ENCODE results near the gene ZFAND3.
"Not testable (repeated sequence)": the region's sequence is repeated elsewhere in the genome, so short reads cannot be mapped to it uniquely, and the experiment has no call there.

The ZFAND3 gene

DNA sequence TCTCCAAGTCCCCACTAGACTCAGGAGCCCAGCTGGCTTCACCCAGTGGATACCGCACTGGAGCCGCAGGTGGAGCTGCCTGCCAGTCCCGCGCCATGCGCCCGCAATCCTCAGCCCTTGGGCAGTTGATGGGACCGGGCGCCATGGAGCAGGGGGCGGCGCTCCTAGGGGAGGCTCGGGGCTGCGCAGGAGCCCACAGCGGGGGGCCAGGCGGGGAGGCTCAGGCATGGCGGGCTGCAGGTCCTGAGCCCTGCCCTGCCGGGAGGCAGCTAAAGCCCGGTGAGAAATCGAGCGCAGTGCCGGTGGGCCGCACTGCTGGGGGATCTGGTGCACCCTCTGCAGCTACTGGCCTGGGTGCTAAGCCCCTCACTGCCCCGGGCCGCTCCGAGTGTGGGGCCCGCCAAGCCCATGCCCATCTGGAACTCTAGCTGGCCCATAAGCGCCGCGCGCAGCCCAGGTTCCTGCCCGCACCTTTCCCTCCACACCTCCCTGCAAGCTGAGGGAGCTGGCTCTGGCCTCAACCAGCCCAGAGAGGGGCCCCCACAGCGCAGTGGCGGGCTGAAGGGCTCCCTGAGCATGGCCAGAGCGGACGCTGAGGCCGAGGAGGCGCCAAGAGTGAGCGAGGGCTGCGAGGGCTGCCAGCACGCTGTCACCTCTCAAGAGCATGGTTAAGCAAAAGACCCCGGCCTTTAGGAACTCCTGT lies 304.8 kb downstream of the ZFAND3 start:
- not testable (repeated sequence) for DNase-seq

DNA sequence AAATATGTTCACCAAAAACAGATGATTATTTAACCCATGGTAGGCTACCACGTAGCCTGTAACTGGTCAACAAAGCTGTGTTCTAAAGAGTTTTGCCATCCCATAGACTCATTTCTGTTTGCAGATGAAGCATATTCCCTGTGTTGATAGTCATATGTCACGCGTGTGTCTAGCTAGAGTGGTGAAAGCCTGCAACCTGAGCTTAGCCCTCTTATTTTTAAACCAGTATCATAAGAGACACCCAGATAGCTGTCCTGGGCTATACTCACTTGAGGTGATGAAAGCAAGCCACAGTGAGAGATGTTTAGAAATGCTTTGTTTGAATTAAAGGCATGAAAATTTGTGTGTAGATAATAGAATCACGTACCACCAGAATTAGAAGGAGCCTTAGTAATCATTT lies 307.8 kb downstream of the ZFAND3 start:
- DNase-seq = no peak

DNA sequence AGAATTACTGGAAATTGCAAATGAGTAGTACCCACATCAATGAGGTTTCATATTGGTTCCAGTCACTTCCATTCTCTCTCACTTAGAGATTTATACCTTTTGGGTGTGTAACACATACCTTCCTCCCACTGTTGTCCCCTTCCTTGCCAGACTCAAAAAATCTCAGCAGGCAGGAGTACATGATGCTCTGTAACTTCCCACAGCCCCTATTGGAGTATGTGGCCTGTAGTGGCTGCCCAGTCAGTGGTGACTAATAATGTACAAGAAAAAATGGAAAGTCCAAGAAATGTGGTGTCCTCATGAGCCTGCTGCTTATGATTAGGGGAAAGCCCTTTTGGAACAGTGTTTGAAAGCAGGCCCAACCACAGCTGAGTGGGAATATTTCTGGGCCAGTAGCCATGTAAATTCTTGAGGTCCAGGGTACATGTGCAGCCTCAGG lies 312.0 kb downstream of the ZFAND3 start:
- no peak for DNase-seq

DNA sequence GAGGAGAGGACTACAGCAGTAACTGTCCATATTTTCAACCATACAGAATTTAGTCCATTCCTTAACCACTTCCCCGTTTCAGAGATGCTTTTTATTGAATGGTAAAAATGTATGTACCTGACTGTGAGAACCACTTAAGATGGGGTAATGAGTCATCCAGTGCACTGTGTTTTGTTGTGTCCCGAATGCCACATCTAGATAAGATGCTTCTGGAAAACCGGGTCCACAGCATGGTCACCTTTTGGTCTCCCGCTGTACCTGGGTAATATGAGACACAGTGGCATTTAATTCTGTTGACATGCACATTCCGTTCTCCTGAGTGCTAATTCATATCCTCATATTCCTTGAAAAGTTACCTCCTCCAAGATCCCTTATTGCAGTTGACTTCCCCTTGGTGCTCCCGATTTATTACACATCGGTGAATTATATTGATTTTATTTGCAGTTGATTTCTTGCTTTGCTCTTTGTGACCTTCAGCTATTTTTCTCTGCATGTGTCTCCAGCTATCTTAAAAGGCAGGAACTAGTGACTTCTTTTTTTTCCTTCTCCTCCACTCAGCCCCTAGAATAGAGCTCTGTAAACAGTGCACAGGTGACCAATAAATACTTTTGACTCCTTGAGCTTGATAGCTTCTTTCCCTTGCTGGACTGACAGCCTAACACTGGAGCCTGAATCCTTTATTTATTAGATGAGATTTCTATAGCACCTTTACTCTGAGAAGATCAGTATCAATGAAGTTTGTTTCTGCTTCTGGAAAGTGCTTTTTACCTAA lies 314.6 kb downstream of the ZFAND3 start:
- DNase-seq = no peak

DNA sequence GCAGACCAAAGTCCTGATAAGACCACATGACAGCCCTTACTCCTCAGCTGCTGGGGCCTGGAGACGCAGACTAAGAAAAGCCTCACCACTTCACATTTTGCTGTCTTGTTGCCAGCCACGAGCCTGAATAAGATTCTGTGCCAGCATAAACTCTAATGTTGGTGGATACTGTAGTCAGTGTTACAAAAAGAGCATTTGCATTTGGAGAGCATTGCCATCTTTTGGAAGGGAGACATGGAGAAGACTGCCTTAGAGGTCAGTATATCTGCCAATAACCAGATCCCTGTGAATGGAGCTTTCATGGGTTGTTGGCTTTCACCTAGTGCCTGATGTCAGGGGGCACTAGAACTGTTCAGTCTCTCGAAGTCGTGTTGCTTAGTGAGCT lies 315.2 kb downstream of the ZFAND3 start:
- peak in 1 of 56 donors; percentile 26 for DNase-seq

DNA sequence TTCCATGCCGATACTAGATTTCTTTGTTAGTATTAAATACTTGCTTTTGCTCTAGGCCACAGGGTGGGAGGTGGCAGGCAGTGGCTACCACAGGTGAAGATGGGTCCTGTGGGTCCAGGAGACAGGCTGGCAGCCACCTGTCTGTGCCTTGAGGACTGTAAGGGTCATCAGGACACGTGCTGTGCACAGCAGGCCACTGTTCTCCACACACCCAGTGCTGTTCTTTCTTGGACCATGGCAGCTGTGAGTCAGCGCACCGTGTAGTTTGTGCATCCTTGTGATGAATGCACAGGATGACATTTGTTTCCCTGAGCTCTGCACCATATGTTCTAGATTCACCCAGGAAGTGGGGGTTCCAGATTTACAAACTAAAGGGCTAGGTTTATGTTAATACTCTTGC lies 317.0 kb downstream of the ZFAND3 start:
- DNase-seq = peak in 1 of 56 donors; percentile 31

DNA sequence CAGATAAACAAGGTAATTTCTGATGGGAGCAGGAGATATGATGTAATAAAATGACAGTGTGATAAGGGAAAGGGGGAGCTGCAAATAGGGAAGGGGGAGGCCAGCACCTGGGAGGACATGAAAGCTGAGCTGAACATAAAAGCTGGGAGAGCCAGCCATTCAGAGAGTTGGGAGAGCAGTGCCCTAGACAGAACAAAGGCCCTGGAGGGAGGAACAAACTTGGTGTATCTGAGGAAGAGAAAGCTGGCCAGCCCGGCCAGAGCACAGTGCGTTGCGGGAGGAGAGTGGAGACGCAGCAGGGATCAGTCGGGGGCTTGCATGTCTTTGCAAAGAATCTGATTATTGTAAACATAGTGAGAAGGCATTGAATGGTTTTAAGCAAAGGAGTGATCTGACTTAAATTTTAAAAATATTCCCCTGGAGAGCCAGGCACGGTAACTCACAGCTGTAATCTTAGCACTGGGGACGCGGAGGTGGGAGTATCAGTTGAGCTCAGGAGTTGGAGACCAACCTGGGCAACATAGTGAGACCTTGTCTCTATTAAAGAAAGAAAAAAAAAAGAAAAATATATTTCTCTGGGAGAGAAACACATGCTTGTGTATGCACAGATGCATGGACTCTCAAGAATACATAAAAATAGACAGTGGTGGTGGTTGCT lies 318.2 kb downstream of the ZFAND3 start:
- DNase-seq = no peak

DNA sequence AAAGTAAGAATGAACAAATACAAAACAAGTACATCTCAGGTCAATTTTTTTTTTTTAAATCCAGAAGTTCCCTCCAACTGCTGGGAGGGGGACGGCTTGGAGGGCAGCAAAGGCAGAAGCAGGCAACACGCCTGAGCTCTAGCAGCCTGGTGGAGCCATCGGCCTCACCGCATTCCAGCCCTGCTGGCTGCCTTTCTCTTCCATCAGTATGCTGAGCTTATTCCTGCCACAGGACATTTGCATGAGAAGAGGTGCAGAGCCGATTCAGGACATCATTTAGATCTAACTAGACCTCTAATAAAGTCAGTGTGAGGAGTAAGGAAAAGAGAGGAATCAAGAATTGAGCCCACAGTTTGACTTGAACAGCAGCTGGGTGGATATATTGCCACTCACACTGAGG lies 318.8 kb downstream of the ZFAND3 start:
- DNase-seq = peak in 3 of 56 donors; percentile 12 to 23 (median 20)

DNA sequence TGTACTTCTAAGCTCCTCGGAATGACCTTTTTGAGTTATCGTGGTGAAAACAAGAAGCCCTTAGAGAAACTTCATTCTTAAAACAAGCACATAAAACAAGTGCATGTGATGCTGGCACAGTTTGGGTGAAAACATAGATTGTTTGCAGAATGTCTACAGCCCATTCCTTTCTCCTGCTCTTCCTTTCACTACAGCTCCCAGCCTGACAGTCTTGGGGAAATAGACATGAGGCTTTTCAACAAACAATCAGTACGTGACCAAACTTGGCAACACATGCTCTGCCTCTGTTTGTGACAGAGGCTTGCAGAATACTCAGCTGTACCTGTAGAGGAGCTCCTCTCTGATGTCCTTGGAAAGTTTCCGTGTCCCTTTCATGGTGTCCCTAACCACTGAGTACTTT lies 321.6 kb downstream of the ZFAND3 start:
- DNase-seq = no peak

DNA sequence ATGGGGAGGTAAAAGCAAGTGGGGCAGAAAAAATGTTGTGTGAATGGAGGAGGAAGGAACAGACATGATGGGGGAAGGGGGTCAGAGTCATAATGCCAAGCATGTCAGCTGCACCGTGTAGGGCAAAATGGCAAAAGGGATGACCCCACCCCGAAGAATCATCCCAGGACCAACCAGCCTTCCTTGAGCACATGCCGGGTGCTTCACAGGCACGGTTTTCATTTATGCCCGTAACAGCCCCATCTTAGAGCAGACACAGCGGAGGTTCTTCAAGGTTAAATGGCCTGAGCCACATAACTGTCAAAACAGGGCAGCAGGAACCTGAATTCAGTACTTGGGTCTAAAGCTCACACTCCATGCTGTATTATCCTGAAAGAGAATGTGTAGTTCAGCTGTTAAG lies 322.2 kb downstream of the ZFAND3 start:
- no peak for DNase-seq

DNA sequence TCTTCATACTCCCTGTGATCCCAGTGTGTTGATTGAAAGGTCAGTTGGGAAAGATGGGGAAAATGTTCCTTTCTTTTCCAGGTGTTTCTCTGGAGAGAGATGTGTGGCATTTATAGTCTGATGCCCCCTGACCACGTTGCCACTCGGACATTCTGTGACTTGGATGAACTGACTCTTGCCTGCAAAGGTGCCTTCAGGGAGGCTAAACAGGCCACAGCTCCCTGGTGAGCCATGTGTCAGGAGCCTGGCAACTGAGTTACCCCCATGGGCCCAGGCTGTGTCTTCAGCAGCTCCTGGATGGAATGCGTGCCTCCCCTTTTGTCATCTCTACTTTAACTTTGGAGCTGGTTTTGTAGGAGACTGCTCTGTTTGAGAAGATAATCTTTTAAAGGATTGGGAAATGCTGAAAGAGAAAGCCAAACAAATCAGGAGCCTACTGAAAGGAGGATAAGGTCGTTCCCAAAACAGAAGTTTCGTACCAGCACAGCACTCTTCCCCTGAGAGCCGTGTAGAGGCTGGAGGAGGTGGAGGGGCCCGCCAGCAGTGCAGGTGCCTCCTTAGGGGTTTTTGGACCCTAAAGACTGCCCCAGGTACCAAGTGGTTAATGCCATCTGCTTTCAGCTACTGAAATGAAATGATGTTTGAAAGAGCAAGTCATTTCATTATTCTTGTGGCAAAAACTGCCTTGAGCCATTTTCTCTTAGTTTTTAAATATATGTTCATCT lies 322.8 kb downstream of the ZFAND3 start:
- no peak for DNase-seq

DNA sequence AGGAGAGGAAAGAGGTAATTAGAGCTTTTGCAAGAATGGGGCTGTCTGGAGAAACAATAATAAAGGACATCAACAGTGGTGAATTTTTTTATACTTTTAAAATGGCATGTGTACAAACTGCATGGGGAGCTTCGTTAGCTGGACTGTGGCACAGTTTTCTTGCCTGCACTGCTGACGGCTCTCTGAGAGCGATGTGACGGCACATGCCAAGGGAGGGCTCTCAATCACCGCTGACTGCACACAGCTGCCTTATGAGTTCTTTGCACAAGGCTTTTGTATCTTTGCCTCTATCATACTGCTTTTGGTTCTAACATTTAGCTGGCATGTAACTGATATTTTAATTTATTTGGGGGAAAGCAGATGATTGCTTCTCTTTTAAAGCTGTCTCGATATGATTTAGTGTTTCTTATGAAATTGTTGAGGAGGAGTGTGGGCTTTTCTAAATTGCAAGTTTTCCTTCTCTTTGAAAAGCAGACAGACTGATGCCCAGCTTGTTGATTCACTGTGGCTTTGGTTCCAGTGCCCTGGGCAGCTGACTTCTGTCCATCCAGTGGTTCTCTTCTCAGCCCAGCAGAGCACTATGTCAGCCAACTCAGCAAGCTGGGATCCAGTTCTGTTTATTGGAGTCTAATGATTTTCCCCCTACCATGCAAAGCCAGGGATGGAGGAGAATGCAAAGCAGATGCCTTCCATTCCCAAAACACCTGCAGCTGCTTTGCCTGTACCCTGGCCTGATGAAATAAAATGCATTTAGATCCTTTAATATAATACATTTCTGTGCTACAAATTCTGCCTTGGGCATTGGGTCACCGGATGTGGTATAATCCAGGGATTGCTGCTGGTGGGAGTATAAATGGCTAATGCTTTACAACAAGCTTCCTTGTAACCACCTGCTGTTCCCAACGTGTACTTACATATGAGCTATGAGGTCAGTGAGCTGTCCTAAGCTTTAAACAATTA lies 323.9 kb downstream of the ZFAND3 start:
- peak in 33 of 56 donors; percentile 7 to 68 (median 41) for DNase-seq

DNA sequence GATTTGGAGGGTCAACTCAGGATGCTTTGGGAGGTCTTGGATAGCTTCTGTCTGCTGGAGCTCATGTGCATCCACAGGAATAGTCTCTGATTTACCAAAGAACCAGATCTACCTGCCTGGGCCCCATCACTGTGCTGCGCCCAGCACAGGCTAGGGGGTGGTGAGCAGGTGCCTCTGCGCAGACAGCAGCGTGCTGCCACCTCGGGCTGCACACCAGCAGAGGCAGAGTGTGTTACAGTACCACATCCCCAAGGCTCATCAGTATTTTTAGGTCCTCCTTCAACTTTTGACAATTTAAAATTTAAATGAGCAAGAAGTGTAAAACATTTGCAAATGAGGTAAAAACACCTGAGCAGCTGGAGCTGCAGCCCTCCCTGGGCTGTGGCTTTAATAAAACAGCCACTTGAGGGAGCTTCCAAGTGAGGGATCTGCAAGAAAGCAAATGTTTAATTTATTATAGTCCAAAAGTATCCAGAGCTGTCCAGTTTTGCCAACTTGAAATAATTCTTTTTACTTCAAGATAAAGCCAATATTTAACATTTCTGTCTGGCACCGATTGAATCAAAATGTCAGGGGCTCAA lies 324.9 kb downstream of the ZFAND3 start:
- DNase-seq = peak in 6 of 56 donors; percentile 26 to 39 (median 28)

DNA sequence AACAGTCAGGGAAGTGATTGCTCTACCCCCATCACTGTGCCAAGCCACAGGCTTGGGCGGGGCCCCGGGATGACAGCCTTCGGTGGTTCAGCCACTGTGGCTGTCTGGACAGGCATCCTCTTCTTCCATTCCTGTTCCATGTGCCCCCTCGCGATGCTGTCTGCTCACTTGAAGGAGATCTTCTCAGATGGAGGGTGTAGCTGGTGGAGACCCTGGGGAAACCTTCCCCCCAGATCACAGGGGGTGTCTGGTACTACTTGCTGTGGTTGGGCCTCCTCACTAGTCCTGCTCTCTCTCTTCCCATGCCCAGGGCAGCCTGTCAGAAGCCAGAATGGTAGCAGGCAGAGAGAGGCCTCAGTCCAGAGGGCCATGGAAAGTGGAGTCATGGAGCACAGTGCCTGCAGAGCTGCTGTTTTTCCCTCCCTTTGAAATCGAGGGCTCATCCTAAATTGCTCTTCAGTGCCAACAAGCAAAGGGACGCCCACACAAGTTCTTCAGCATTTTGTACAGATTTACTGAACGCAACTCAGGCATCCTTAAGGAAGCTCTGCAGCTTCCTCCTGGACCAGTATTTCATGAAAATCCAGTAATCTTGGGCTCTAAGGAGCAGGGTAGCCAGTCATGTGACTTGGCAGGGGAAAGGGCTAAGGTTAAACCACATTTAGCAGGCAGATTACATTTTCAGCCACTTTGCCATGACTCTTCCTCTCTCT lies 326.6 kb downstream of the ZFAND3 start:
- peak in 5 of 56 donors; percentile 19 to 43 (median 29) for DNase-seq

DNA sequence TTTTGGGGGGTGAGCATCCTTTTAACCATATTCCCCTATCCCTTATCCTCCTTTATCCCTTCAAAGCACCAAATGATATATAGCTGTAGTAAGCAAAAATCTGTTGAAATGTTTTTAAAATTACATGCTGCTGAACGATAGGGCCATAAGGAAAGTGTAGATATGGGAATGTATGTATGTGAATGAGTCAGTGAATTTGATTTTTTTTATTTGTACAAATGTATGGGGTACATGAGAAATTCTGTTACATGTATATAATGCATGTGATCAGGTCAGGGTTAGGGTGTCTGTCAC lies 327.2 kb downstream of the ZFAND3 start:
- no peak for DNase-seq

DNA sequence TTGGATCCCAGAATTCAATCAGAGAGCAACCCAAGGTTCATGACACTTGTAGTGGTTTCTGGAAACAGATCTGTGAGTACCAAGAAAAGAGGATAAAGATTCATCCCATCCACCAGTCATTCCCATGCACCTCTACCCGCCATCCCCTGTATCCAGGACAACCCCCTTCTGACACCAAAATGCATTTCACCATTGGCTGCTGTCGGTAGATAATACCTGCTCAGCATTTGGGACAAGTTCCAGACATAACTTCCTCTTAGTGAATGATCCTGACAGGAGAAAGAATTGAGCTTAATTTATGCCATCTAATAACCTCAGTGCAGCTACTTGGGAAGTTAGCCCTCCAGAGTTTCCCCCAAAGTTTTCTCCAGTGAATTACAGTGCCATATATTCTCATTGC lies 329.1 kb downstream of the ZFAND3 start:
- DNase-seq = no peak

DNA sequence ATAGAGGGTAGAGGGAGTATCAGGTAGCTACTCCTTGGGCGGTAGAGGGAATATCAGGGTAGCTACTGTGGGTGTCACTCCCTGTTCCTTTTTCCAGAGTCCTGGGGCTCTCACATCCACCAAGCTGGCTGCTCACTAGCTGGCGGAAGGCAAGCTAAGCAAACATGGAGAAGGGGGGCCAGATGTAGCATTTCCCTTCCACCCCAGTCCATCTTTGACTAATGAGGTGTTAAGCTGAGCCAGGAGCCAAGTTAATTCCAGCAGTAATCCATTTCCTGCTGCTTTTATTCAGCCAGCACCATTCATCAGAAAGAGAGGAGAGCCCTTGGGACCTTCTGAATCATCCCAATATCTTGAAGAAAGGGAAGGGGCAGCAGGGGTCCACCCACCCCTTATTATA lies 330.0 kb downstream of the ZFAND3 start:
- no peak for DNase-seq

DNA sequence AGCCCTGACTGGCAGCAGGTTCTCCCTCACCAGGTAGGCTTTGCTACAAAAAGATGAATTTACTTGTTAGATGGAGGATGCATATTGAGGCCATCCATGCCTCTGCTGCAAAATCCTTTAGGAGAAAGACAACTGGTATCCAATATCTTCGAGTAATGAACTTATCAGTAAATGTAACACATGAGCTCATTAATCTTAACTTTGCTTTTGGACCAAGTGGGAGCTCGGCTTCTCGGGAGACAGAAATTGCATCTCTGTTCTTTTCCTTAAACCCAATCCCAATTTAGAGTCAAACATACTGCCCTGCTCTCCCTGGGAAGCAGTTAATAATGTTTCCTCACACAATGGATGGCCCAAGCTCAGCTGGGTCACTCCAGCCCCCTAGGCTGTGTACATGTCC lies 330.5 kb downstream of the ZFAND3 start:
- no peak for DNase-seq

DNA sequence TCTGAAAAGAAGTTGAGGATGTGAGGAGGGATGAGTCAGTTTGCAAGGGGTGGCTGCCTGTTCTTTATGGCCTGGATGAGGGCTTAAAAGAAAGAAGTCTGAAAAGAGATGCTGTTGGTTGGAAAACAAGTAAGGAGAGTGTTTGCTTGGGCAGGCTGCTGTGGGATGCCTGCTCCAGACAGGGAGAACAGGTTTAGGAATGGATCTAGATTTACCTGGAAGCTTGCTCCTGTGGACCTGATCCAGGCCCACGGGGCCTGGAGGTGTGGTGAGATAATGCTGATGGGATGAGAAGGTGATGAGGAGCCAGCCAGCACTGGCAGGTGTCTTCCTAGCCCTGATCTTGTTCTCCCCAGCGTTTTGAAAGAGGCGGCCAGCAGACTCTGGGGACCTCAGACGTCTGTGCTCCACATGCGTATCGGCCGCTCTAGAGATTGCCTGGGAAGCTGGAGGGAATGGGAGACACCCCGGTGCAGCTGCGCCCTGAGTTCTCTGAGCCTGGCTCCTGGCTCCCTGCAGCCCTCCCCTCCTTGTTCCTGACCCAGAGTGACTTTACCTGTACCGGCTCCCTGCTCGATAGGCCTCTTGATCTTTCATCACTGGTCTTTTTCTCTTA lies 331.3 kb downstream of the ZFAND3 start:
- no peak for DNase-seq
